Fibroblast of pulmonary artery (primary cell): ENCODE results near the gene RPTOR.
"Not testable (repeated sequence)": the region's sequence is repeated elsewhere in the genome, so short reads cannot be mapped to it uniquely, and the experiment has no call there.

ENCODE experiments used
- DNase-seq: peaks from one replicate; pipeline ENCODE4 v3.0.0-alpha.2; 2010; ENCODE audit warnings: low read depth
- H3K4me3 ChIP-seq: replicated peaks from 2 replicates; pipeline ENCODE4 v1.5.1; 2011; ENCODE audit warnings: low read depth, mild to moderate bottlenecking, control low read depth, low read length, moderate library complexity
- CTCF ChIP-seq: IDR thresholded peaks from 2 replicates; pipeline ENCODE4 v1.5.1; 2011; ENCODE audit warnings: mild to moderate bottlenecking, control low read depth, low read length, inconsistent platforms; ENCODE audit errors: missing control alignments

The RPTOR gene

GRCh38 chr17:80621997-80622357, 77.3 kb downstream of the RPTOR start:
- TF ChIP-seq CTCF = no peak
- no peak for DNase-seq
- H3K4me3 ChIP-seq = no peak overlapping the region

GRCh38 chr17:80624864-80625263, 80.2 kb downstream of the RPTOR start:
- DNase-seq = no peak
- no peak for TF ChIP-seq CTCF
- no peak overlapping the region for H3K4me3 ChIP-seq

- H3K4me3 ChIP-seq = no peak overlapping the region
- DNase-seq = no peak
- no peak for TF ChIP-seq CTCF
Observed at GRCh38 chr17:80625627-80626026, 81.0 kb downstream of the RPTOR start.

- DNase-seq, H3K4me3 ChIP-seq: not testable (repeated sequence)
Observed at GRCh38 chr17:80628881-80629280, 84.2 kb downstream of the RPTOR start.

GRCh38 chr17:80629298-80630028, 84.8 kb downstream of the RPTOR start:
- no peak for DNase-seq
- H3K4me3 ChIP-seq = no peak overlapping the region
- no peak for TF ChIP-seq CTCF

- TF ChIP-seq CTCF = no peak
- H3K4me3 ChIP-seq = no peak overlapping the region
- DNase-seq = no peak
Observed at GRCh38 chr17:80630560-80631120, 86.0 kb downstream of the RPTOR start.

GRCh38 chr17:80631142-80632045, 86.8 kb downstream of the RPTOR start:
- no peak overlapping the region for H3K4me3 ChIP-seq
- DNase-seq = no peak
- TF ChIP-seq CTCF = no peak
